GM20431 (cell line): ENCODE measurements around the gene RAP2A.

Source experiments
- in situ Hi-C: fragments of 300-500 bp; cut with MseI, MboI; formaldehyde crosslinking; loops from one replicate; pipeline ENCODE4 v1.15.0; 2020; ENCODE audit warnings: low sequenced_read_pairs; ENCODE audit not compliant: unreplicated experiment

The RAP2A gene

DNA sequence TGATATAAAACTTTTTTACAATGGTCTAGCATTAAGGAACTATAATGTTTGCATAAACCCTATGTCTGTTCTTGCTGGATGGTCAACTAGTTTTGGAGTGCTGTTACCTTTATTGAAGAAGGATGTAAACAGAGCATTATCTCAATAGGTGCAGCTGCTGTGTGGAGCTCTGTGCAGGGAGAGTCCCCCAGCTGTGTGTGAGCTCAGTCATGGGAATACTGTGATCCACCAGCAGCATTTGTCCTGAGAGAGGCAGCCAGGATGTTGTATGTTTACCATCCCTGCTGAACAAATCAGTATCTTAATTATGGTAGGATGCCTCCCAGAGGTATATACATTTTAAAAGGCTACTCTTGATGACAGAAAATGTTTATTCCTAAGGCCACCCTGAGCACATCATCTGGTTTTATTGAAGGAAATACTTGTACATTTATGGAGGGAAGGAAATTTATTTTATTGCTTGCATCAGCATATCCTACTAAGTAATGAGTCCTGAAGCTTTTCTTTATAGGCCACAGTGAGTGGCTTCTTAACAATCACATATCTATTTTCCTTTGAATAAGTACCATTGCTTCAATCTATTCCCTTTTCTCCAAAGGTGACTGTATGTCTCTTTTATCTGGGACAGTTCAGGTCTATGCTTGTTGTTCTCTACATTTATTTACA is 11.7 kb downstream of the RAP2A start:
- in situ Hi-C loops, result no loop called here

DNA sequence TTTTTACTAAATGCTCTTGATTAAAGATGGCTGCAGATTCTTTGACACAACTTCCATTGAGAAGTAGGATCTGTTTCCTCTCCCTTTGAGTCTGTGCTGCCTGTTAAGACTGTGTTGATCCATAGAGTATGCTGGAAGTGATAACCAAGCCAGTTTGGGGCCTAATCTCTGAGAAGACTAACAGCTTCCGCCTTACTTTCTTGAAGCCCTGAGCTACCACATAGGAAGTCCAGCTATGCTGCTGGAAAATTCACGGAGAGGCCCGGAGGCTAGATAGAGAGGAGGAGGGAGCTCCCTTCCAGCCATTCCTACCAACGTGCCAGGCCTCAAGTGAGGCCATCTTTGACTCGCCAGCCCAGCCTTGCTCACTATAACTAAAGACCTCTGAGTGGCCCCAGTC is 12.5 kb downstream of the RAP2A start:
- in situ Hi-C loops, result no loop called here

DNA sequence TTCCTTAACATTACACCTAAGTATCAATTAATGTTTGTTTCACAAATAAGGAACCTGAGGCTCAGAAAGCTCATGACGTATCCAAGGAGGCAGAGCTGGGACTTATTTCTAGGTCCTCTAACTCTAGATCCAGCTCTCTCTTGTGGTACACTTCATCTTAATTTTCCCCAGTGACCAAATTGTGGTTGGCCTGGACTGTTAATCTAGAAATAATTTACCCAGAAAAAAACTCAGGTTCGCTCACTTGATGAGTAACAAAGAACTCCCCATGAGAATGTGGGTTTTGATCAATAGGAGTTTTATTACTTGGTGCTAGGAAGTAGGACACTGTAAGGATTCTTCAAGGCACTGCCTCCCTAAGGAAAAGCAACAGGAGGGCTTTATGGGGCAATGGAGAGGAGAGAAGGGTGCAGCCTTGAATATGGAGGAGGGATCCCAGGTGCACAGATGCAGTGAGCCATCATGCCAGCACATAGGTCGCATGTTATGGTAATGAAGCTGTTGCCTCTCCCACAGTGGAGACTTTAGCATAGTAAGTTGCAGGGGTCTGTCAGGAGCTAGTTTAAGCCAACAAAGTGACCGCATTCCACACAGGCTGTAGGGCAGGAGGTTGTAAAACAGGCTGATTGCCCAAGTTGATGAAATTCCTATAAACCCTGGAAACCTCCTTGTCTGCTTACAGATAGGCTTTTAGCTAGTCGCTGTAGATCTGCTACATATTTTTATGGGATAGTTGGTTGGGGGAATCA is 14.7 kb downstream of the RAP2A start:
- in situ Hi-C loops, result no loop called here

DNA sequence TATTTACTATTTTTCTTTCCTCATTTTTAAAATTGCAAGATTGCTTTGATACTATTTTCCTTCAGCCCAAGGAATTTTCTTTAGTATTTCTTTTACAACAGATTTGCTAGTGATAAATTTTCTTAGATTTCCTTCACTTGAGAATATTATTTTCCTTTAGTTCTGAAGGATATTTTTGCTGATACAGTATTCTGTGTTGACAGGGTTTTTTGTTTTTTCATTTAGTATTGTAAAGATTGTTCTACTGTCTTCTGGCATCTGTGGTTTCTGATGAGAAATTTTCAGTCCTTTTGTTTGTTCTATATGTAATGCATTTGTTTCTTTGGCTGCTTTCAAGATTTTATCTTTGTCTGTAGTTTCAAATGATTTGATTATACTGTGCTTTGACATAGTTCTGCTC is 20.7 kb downstream of the RAP2A start:
- in situ Hi-C loops, result no loop called here

DNA sequence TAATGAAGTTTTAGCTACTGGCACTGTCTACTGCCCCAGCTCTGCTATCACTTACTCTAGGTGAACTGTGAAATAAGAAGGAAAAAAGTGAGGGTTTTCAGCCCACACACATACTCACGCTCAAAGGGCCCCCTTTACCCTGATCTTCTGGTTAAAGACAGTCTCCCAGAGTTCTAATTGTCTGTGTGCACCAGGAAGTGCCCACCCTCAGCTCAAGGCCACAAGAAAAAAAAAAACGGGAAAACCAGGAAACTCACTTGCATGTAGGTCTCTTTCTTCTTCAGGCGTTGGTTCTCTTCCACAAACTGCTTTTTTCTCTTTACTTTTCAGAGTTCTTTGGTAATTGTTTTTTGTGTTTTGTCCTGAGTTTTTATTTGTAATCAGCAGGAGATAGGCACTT is 22.1 kb downstream of the RAP2A start:
- in situ Hi-C loops, result no loop called here

DNA sequence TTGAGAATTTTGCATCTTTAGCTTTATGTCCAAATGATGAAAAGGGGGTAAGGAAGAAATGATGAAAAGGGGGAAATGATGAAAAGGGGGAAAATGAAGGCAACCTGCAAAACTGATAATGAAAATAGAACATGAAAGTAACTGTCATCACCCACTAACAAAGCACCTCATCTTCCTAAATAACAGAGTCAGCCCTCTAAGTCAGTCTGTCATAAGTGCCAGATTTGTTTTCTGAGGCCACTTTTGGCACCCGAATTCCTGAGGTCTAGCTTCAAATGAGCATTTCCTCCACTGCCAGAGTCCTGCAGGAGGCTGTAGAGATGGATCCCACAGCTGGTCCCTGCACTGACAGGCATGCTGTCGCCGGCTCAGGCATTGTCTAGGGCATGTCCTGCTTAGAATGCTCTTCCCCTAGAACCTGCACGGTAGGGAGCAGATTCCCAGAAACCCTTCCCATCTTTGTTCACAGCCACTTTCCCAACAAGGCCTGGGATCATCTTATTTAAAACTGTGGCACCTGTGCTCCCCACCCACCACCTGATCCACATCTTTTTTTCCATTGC is 25.3 kb downstream of the RAP2A start:
- in situ Hi-C loops, result no loop called here

DNA sequence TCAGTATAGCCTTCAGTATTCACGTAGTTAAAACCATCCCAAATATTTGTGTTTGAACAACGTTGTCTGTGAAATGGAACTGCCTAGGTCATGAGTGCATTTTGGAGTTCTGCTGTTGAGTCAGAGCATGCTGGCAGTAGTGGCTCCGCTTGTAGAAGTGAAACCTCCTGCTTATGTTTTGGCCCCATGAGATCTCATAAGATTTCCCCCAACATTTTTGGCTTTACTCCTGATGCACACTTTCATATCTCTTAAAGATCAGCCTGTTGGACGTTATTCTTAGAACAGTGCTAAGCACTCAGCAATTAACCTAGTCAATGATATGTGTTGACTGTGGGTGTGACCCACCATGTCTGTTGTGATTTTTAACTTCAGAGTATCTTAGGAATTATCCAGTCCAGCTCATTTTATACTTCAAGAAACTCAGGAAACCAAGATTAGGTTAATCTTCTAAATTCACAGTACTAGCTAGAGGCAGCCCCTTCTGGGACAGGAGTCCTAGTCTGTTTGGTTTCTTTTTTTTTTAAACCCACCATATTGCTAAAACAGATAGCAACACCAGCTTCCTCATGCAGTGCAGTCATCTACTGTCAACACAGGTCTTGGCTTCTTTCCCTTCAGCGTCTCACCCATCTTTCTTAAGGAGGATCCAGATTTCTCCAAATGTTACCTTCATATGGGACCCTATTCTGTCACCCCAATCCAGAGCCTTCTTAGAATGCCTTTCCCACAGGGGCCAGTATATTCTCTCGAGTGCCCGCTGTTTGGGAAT is 26.2 kb downstream of the RAP2A start:
- in situ Hi-C loops, result no loop called here

DNA sequence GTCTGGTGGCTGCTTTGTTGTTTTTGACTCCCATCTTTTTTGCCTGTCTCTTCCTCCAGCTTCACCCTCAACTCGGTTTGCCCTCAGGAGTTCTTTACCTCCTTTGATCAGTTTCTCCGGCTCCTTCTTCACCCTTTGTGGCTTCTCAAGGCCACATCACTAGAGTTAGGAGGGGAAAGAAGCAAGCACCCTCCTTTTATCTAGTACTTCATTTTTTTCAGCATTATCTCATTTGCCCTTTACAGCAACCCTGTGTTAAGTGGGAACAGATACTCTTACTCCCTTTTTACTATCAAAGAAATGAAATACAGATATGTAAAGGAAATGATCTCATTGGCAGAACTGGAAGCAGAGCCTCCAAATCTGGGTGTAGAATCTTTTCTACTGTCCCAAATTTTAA is 26.9 kb downstream of the RAP2A start:
- in situ Hi-C loops, result no loop called here

DNA sequence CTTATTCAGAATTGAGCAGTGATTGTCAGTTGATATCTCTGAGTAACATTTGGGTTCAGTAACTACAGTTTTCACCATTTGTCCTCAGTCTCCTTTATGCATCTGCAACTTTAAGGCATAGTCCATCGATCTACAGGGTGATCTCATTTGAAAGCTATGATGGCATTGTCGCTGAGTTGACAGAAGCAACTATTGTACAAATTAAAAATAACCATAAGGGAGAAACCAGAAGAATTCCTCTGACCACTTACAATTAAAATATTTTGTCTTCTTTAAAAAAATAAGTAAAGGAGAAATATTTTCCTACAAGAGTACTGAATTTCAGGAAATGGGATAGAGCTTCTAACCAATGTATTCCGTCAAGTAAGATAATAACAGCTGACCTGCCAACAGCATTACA is 30.6 kb downstream of the RAP2A start:
- in situ Hi-C loops, result no loop called here

DNA sequence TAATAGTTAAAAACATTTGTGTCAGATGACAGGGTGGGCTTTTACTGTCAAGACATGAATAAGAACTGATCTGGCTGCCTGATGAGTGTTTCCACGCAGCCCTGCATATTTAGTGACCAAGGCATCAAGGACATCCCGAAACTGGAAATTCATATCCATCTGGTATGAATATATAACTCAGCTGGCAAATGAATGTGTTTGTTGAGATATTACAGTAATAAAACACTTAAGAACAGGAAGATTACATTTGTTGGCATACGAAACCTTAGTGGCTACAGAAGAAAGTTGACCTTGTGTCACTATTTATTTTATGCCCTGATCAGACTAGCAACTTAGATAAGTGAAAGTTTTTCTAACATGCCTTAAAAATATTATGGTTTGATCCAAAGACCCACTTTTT is 32.8 kb downstream of the RAP2A start:
- in situ Hi-C loops, result no loop called here

DNA sequence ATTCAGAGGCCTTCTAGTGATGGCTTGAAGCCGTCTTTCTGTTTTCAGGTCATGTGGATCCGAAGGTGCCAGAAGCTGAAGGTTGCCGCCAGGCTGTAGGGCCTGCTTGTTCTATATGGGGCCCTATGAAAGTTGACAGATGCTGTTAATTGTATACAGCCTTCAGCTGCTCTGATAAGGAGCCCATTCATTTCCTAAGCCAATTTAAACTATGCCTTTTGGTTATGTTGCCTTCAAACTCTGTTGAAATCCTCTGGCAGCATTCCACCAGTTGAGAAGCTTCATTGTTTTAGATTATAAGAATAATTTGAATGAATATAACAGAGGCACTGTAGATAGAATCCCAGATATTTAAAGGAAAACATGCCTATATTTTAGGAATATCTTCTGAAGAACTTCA is 34.4 kb downstream of the RAP2A start:
- in situ Hi-C loops, result no loop called here

DNA sequence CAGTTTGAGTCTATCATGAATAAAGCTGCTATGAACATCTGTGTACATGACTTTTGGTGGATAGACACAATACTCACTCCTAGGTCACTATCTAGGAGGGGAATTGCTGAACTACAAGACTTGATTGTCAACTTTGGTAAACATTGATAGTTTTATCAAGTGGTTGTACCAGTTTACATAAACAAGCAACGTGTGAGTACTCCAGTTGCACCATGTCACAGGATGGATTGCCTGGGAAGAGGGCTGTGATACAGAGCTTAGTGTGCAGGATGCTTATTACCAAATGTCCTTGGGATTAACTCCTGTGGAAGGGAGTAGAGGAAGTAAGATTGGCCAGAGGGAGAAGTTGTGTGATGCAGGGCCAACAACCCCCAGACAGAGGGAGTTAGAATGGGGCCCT is 37.7 kb downstream of the RAP2A start:
- in situ Hi-C loops, result loop anchor here (10.0 kb wide), 1 partner anchor 73 kb away; no protein-coding TSS in a partner anchor

DNA sequence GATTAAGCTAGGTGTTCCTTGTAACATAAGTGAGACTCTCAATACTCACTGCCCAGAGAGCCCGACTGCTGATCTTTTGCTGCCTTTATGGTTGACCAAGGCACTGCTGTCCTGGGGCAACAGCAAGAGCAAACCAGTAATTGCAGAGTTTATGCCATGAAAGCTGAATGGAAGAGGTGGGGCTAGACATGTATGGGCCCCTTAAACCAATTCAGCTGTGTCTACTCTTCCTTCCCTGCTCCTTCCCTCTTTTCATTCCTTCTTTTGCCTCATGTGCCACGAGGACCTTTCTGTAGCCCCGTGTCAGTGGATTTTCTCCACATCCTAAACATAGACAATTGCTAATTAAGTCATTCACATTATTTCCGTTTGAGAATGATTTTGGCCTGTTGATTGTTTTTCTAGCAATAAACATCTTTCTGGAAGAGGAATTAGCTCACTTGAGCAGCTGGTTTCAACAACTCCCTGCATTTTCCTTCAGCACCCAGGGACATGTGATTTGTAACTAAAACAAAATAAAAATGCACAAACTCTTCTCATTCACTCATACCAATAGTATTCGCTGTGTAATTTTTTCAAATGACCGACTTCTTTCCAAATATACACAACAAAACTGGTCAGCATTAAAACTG is 40.5 kb downstream of the RAP2A start:
- in situ Hi-C loops, result loop anchor here (10.0 kb wide), 1 partner anchor 70 kb away; no protein-coding TSS in a partner anchor

DNA sequence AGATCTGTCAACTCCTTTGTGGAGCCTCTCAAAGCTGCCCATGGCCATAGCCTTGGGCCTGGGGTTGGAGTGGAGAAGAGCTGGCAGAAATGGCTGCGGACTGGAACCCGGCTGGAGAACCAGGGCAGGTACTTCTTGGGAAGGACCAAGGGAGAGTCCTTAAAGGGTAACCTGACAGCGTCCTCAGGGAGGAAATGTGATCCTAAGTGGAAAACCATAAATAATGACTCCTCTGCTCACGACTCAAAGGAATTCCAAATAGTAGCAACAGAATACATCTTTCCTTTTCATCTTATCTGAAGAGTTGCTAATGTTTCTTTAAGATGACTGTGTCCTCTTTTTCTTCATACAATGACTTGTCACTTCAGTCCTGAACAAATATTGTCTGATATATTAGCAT is 41.0 kb downstream of the RAP2A start:
- in situ Hi-C loops, result loop anchor here (10.0 kb wide), 1 partner anchor 70 kb away; no protein-coding TSS in a partner anchor

DNA sequence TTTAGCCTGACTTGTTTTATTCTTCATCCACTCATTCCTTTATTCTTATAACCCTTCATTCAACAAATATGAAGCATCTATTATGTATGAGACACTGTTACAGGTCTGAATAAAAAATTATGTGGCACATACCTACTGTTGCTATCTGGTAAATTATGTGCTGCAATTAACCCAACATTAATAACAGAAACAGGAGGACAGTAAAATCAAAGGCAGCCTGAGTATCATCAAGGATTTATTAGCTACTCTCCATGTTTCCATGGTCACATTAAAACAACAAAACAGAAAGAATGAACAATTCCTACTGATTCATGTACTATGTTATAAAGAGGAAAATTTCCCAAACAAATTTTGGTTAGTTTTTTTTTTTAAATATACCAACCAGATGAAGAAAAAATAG is 43.9 kb downstream of the RAP2A start:
- in situ Hi-C loops, result loop anchor here (10.0 kb wide), 1 partner anchor 67 kb away; no protein-coding TSS in a partner anchor

DNA sequence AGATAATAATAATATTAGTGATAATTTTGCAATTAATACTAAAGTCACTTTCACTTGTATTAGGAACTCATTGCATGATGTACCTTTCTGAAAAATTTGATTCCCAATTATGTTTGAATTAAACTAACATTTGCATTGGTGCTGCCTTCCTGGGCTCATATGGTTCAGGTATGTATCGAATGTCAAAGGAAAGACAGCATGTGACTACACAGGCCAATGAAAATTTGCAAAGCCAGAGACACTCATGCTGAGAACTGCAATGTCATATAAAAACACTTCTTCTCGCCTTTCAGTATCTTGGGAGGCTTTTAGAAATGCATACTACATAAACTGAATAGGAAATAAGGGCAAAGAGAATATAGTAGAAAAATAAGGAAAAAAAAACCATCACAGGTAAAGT is 44.3 kb downstream of the RAP2A start:
- in situ Hi-C loops, result loop anchor here (10.0 kb wide), 1 partner anchor 67 kb away; no protein-coding TSS in a partner anchor

DNA sequence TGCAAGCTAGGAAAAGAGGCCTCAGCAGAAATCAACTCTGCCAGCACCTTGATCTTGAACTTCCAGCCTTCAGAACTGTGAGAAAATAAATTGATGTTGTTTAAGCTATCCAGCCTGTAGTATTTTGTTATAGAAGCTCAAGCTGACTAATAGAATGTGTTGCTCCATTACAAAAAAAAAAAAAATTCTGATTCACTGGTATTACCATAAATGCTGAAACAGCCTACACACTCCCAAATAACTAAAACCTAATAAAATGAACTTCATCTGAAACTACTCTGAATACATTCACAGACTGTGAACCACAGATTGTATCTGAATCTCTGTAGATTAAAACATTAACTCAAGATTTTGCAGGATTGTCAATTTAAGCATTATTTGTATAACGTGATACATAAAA is 49.5 kb downstream of the RAP2A start:
- in situ Hi-C loops, result no loop called here

DNA sequence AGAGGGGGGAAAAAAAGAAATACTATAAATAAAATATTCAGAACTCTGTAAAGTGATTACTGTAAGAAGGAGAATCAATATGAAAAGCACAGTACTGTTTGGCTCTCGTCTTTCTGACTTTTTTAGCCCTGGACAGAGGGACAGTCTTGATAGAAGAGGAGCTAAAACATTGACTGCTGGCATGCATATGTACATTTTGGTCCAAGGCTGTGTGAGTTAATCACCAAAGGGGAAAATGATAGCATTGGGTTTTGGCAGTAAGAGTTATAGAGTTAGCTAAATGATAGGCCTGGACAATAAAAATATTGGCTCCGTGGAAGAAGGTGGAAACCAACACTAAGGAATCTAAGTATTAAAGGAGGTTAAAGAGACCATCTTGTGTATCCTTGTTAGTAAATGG is 50.3 kb downstream of the RAP2A start:
- in situ Hi-C loops, result no loop called here

DNA sequence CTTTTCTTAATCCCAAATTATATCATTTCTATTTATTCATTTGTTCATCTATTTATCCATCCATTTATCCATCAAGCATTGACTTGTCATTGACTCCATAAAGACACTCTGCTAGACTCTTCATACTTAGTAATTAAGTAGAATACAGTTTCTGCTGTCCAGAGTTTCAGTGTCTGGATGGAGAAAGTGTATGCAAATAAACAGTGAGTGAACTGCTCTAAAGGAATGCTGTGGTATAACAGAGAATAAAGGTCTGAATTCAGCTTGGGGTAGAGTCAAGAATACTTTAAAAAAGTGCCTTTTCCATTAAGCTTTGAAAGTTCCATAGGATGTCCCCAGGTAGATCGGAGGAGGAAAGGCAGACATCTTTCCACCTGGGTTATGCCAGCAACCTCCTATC is 51.4 kb downstream of the RAP2A start:
- in situ Hi-C loops, result no loop called here

DNA sequence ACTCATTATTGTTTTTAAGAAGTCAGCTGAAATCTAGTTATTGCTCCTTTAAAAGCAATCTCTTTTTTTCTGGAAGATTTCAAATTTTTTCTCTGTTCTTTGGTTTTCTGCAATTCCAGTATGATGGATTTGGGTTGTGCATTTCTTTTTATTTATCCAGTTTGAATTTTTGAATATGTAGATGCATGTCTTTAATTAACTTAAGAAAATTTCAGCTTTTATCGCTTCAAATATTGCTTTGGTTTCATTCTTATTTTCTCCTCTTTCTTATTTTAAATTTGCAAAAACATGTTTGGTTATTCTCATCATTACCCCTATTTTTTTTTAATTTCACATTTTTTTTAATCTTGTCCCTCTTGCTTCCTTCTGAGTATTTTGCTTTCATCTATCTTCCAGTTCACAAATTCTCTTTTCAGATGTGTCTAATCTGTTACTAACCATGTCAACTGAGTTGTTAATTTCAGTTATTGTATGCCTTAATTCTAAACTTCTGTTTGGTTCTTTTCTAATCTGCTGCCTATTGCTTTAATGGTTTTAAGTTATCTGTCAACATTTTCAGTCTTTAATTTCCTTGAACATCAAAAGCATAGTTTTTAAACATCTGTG is 56.8 kb downstream of the RAP2A start:
- in situ Hi-C loops, result no loop called here
